ENCODE data around the gene CDT1.

GRCh38 chr16:88796278-88796677, 7.3 kb upstream of the CDT1 start:
- TF ChIP-seq POLR2A (IDR thresholded peaks at IDR 0.05; ENCODE audit: low read depth, low read length) (no peak), TAF1 (IDR thresholded peaks at IDR 0.05; ENCODE audit: low read depth, low read length) (no peak), POLR2AphosphoS5 (IDR thresholded peaks at IDR 0.05; ENCODE audit: low read depth, low read length) (no peak), SPI1 (IDR thresholded peaks at IDR 0.05; ENCODE audit: low read depth, low read length) (no peak), POU2F2 (IDR thresholded peaks at IDR 0.05; ENCODE audit: low read depth, low read length) (no peak)

All from GM12891 (cell line).